Liver (tissue), 9 donors: ENCODE data around the gene EFR3B. TPM values are rescaled to one million over a fixed set of nuclear protein-coding genes. Genes with fewer than 3 reads are reported as not detected.

ENCODE experiments used
- DNase-seq: peaks from one replicate; pipeline ENCODE4 v3.0.0-alpha.2; 2017; ENCODE audit warnings: low spot score
- H3K27ac ChIP-seq, 2 donors: one replicate each; pipeline ENCODE4 v1.7.0; 2013; ENCODE audit warnings: inconsistent platforms in 2 of 2, low read length in 2 of 2, control low read depth in 1 of 2, low read depth in 1 of 2, mild to moderate bottlenecking in 1 of 2
- H3K27me3 ChIP-seq, 4 donors: one replicate each; pipeline versions ENCODE4 v1.6.1 to v1.7.0; 2013; ENCODE audit warnings: low read length in 3 of 4, inconsistent platforms in 1 of 4, mild to moderate bottlenecking in 1 of 4, moderate library complexity in 1 of 4; ENCODE audit not compliant: control insufficient read depth in 4 of 4, insufficient read depth in 4 of 4
- H3K36me3 ChIP-seq, 4 donors: one replicate each; pipeline versions ENCODE4 v1.6.1 to v1.7.0; 2013; ENCODE audit warnings: low read length in 3 of 4, mild to moderate bottlenecking in 3 of 4, low read depth in 1 of 4, moderate library complexity in 1 of 4; ENCODE audit not compliant: control insufficient read depth in 4 of 4, insufficient read depth in 3 of 4
- H3K4me1 ChIP-seq, 4 donors: one replicate each; pipeline versions ENCODE4 v1.6.1 to v1.7.0; 2013; ENCODE audit warnings: low read length in 3 of 4, mild to moderate bottlenecking in 3 of 4, moderate library complexity in 1 of 4; ENCODE audit not compliant: control insufficient read depth in 4 of 4, insufficient read depth in 4 of 4
- H3K4me3 ChIP-seq, 3 donors: one replicate each; pipeline versions ENCODE4 v1.6.1 to v1.7.0; 2013; ENCODE audit warnings: low read length in 3 of 3, control low read depth in 1 of 3, low read depth in 1 of 3, mild to moderate bottlenecking in 1 of 3
- H3K9ac ChIP-seq, 2 donors: one replicate each; pipeline ENCODE4 v1.7.0; 2013; ENCODE audit warnings: low read length in 2 of 2, mild to moderate bottlenecking in 2 of 2, moderate library complexity in 2 of 2, control low read depth in 1 of 2, low read depth in 1 of 2
- H3K9me3 ChIP-seq, 4 donors: one replicate each; pipeline versions ENCODE4 v1.6.1 to v1.7.0; 2013; ENCODE audit warnings: low read length in 3 of 4; ENCODE audit not compliant: control insufficient read depth in 4 of 4
- EGR1 ChIP-seq, 2 donors: IDR thresholded peaks; 2 replicates each; pipeline ENCODE4 v1.6.1; 2016 to 2018; ENCODE audit warnings: antibody characterized with exemption in 2 of 2, low read depth in 2 of 2
- FOXA1 ChIP-seq: IDR thresholded peaks from 2 replicates; pipeline ENCODE4 v1.6.1; 2016; ENCODE audit warnings: antibody characterized with exemption
- GABPA ChIP-seq, 2 donors: IDR thresholded peaks in 1 of 2; conservative IDR thresholded peaks in 1 of 2; 2 replicates each; pipeline ENCODE4 v1.6.1; 2016; ENCODE audit warnings: antibody characterized with exemption in 2 of 2, mild to moderate bottlenecking in 1 of 2, moderate library complexity in 1 of 2
- HNF4A ChIP-seq, 2 donors: conservative IDR thresholded peaks; 2 replicates each; pipeline ENCODE4 v1.6.1; 2016; ENCODE audit warnings: antibody characterized with exemption in 2 of 2, mild to moderate bottlenecking in 2 of 2
- HNF4G ChIP-seq: IDR thresholded peaks from 2 replicates; pipeline ENCODE4 v1.6.1; 2016; ENCODE audit warnings: antibody characterized with exemption
- JUND ChIP-seq, 2 donors: IDR thresholded peaks; 2 replicates each; pipeline ENCODE4 v1.6.1; 2016; ENCODE audit warnings: antibody characterized with exemption in 2 of 2
- RXRA ChIP-seq, 2 donors: IDR thresholded peaks; 2 replicates each; pipeline ENCODE4 v1.6.1; 2017 to 2018; ENCODE audit warnings: antibody characterized with exemption in 2 of 2, mild to moderate bottlenecking in 1 of 2
- TAF1 ChIP-seq: conservative IDR thresholded peaks from 2 replicates; pipeline ENCODE4 v1.6.1; 2016; ENCODE audit warnings: antibody characterized with exemption, mild to moderate bottlenecking
- YY1 ChIP-seq: IDR thresholded peaks from 2 replicates; pipeline ENCODE4 v1.6.1; 2016; ENCODE audit warnings: antibody characterized with exemption, mild to moderate bottlenecking
- WGBS: extraction: QIAGEN DNeasy Blood & Tissue Kit; methylation state at CpG from one replicate; pipeline ENCODE4 v1.1.7; 2013; 5-methylcytosine and 5-hydroxymethylcytosine counted together
- polyA plus RNA-seq, 2 donors: library from polyadenylated mRNA; stranded (reverse) in 1 of 2; unstranded in 1 of 2; fragments of 200-250 nt in 1 of 2; fragments of >200 nt in 1 of 2; fragmentation: Nextera tagmentation in 1 of 2; extraction: Ambion mirVana in 1 of 2; gene quantifications; one replicate each; pipeline versions ENCODE4 v1.2.1 to v1.2.3, GENCODE V29; 2013 to 2015
- total RNA-seq, 2 donors: library from RNA; depleted of rRNA; stranded (reverse); fragments of >200 nt; gene quantifications; one replicate each; pipeline ENCODE4 v1.2.3, GENCODE V29; 2014
- TF ChIP-seq, protein P1 (sequence below): IDR thresholded peaks from 2 replicates; pipeline ENCODE4 v1.6.1; 2016; ENCODE audit warnings: antibody characterized with exemption, mild to moderate bottlenecking
- TF ChIP-seq, protein P2 (sequence below): IDR thresholded peaks from 2 replicates; pipeline ENCODE4 v1.6.1; 2016; ENCODE audit warnings: antibody characterized with exemption
- donor health status: healthy.
- donor health status: healthy.
- donor health status: healthy.
- donor health status: healthy.
- donor health status: healthy.

The EFR3B gene
- total and polyA plus RNA-seq, 4 donors: 0.05 to 0.33 (median 0.23) TPM

GRCh38 chr2:25104736-25105135 is 62.9 kb downstream of the EFR3B start (continued):
- TF ChIP-seq, protein P1, sequence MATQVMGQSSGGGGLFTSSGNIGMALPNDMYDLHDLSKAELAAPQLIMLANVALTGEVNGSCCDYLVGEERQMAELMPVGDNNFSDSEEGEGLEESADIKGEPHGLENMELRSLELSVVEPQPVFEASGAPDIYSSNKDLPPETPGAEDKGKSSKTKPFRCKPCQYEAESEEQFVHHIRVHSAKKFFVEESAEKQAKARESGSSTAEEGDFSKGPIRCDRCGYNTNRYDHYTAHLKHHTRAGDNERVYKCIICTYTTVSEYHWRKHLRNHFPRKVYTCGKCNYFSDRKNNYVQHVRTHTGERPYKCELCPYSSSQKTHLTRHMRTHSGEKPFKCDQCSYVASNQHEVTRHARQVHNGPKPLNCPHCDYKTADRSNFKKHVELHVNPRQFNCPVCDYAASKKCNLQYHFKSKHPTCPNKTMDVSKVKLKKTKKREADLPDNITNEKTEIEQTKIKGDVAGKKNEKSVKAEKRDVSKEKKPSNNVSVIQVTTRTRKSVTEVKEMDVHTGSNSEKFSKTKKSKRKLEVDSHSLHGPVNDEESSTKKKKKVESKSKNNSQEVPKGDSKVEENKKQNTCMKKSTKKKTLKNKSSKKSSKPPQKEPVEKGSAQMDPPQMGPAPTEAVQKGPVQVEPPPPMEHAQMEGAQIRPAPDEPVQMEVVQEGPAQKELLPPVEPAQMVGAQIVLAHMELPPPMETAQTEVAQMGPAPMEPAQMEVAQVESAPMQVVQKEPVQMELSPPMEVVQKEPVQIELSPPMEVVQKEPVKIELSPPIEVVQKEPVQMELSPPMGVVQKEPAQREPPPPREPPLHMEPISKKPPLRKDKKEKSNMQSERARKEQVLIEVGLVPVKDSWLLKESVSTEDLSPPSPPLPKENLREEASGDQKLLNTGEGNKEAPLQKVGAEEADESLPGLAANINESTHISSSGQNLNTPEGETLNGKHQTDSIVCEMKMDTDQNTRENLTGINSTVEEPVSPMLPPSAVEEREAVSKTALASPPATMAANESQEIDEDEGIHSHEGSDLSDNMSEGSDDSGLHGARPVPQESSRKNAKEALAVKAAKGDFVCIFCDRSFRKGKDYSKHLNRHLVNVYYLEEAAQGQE: no peak
- no peak for TF ChIP-seq RXRA (IDR thresholded peaks at IDR 0.05)
- TF ChIP-seq HNF4G: no peak
- no peak for TF ChIP-seq JUND (IDR thresholded peaks at IDR 0.05)

DNA sequence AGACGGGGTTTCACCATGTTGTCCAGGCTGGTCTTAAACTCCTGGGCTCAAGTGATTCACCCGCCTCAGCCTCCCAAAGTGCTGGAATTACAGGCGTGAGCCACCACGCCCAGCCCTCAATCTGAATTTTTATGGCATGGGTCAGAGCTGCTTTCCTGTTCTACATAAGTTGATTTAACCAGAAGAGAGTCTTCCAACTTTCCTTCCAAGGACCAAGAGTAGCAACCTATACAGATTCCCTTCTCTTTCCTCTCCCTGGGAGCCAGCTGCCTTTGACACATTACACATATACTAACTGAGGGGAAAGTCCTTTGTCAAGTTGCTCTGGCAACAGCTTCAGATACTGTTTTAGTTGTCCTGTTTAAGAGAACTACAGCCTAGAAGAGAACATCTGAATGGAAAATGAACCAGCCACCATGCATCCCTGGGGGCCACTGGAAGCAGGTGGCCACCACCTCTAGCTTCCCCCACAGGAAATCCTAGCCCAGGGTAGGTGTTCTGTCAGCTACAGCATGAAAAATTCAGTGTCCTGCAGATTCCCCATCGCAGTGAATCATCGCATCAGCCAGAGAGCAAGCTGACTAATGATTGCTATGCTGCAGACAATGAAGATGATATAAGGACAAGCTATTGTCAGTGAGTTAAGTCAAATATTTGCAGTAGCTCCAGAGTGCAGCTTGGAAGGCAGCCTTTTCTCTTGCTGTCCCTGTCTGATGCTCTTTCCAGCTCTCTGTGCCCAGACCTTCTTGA is 63.6 kb downstream of the EFR3B start:
- no peak for DNase-seq

GRCh38 chr2:25109822-25110221 is 67.9 kb downstream of the EFR3B start:
- peaks cover 0 to 1% (median 0%) of the 10 kb centered on the region in 4 donors for H3K36me3 ChIP-seq
- TF ChIP-seq HNF4A (conservative IDR thresholded peaks at IDR 0.05) (no peak), TAF1 (no peak), YY1 (no peak), FOXA1 (no peak)
- 85% methylated on average over 9 of the region's 9 CpGs for WGBS
- no peaks in the 10 kb centered on the region for H3K9me3 ChIP-seq
- no peak overlapping the region for H3K4me3 ChIP-seq
- H3K27ac ChIP-seq: no peak overlapping the region
- DNase-seq: no peak
- no peaks in the 10 kb centered on the region for H3K27me3 ChIP-seq
- H3K9ac ChIP-seq: no peak overlapping the region
- H3K4me1 ChIP-seq: no peaks in the 10 kb centered on the region

More for the DNA sequence above, 63.6 kb downstream of the EFR3B start:
- H3K4me1 ChIP-seq: no peaks in the 10 kb centered on the region
- H3K9me3 ChIP-seq: no peaks in the 10 kb centered on the region
- no peak overlapping the region for H3K4me3 ChIP-seq
- no peak for TF ChIP-seq FOXA1
- TF ChIP-seq, protein P2, sequence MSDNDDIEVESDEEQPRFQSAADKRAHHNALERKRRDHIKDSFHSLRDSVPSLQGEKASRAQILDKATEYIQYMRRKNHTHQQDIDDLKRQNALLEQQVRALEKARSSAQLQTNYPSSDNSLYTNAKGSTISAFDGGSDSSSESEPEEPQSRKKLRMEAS: no peak
- no peak for TF ChIP-seq YY1
- WGBS: 70% methylated on average over 6 of the region's 6 CpGs
- no peaks in the 10 kb centered on the region for H3K36me3 ChIP-seq
- no peak overlapping the region for H3K27ac ChIP-seq
- H3K9ac ChIP-seq: no peak overlapping the region
- no peaks in the 10 kb centered on the region for H3K27me3 ChIP-seq

GRCh38 chr2:25112113-25112512 is 70.2 kb downstream of the EFR3B start:
- H3K9ac ChIP-seq: no peak overlapping the region
- TF ChIP-seq, protein P1: no peak
- no peak for TF ChIP-seq HNF4A (conservative IDR thresholded peaks at IDR 0.05)
- TF ChIP-seq GABPA (IDR thresholded peaks at IDR 0.05 in 1 of 2, conservative IDR thresholded peaks at IDR 0.05 in 1 of 2): no peak
- TF ChIP-seq, protein P2: no peak
- TF ChIP-seq EGR1 (IDR thresholded peaks at IDR 0.05; ENCODE audit: low read depth in 2 of 2): no peak
- no peak for DNase-seq
- H3K27me3 ChIP-seq: no peaks in the 10 kb centered on the region
- 80% methylated on average over 3 of the region's 3 CpGs for WGBS
- H3K27ac ChIP-seq: no peak overlapping the region
- peaks cover 0 to 1% (median 0%) of the 10 kb centered on the region in 4 donors for H3K36me3 ChIP-seq
- no peaks in the 10 kb centered on the region for H3K9me3 ChIP-seq
- no peak overlapping the region for H3K4me3 ChIP-seq
- H3K4me1 ChIP-seq: no peaks in the 10 kb centered on the region
